LNCaP clone FGC (cell line): ENCODE measurements around the gene BOC.

ENCODE experiments used
- DNase-seq: peaks from one replicate; pipeline ENCODE4 v3.0.0-alpha.2; 2011; ENCODE audit warnings: low read depth
- H3K4me3 ChIP-seq: 2 replicates; pipeline ENCODE4 v1.5.1; 2011; ENCODE audit warnings: mild to moderate bottlenecking, low read depth, low read length, control low read depth
- TF ChIP-seq, protein P1 (sequence below): IDR thresholded peaks from 2 replicates; pipeline ENCODE4 v1.5.1; 2012; ENCODE audit warnings: mild to moderate bottlenecking; ENCODE audit not compliant: control insufficient read depth, insufficient read depth; ENCODE audit errors: extremely low read depth

BOC gene

GRCh38 chr3:113247675-113248458 lies 36.5 kb downstream of the BOC start:
- H3K4me3 ChIP-seq: no peak overlapping the region
- DNase-seq: no peak
- TF ChIP-seq, protein P1, sequence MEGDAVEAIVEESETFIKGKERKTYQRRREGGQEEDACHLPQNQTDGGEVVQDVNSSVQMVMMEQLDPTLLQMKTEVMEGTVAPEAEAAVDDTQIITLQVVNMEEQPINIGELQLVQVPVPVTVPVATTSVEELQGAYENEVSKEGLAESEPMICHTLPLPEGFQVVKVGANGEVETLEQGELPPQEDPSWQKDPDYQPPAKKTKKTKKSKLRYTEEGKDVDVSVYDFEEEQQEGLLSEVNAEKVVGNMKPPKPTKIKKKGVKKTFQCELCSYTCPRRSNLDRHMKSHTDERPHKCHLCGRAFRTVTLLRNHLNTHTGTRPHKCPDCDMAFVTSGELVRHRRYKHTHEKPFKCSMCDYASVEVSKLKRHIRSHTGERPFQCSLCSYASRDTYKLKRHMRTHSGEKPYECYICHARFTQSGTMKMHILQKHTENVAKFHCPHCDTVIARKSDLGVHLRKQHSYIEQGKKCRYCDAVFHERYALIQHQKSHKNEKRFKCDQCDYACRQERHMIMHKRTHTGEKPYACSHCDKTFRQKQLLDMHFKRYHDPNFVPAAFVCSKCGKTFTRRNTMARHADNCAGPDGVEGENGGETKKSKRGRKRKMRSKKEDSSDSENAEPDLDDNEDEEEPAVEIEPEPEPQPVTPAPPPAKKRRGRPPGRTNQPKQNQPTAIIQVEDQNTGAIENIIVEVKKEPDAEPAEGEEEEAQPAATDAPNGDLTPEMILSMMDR: no peak

GRCh38 chr3:113249111-113249510 lies 37.8 kb downstream of the BOC start:
- no peak for DNase-seq
- TF ChIP-seq, protein P1: no peak
- no peak overlapping the region for H3K4me3 ChIP-seq

DNA sequence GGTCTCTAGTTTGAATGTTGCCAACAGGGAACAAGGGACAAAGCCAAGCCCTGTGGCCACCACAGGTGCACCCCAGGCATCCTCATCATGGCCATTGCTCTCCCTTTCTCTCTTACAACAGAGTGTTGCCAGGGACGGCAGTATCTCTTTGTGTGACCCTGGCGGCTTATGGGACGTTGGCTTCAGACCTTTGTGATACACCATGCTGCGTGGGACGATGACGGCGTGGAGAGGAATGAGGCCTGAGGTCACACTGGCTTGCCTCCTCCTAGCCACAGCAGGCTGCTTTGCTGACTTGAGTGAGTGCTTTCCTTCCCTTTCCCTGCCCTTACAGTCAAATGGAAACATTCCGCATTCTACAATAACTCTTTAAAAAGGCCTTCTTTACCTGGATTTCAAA lies 38.2 kb downstream of the BOC start:
- TF ChIP-seq, protein P1: no peak
- no peak overlapping the region for H3K4me3 ChIP-seq
- no peak for DNase-seq

DNA sequence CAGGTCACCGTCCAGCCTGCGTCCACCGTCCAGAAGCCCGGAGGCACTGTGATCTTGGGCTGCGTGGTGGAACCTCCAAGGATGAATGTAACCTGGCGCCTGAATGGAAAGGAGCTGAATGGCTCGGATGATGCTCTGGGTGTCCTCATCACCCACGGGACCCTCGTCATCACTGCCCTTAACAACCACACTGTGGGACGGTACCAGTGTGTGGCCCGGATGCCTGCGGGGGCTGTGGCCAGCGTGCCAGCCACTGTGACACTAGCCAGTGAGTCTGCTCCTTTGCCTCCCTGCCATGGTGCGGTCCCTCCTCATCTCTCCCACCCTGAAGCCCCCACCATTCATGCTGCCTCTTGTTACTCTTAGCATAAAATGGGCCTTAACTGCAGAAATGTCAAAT lies 39.2 kb downstream of the BOC start:
- no peak overlapping the region for H3K4me3 ChIP-seq
- DNase-seq: no peak
- TF ChIP-seq, protein P1: no peak

DNA sequence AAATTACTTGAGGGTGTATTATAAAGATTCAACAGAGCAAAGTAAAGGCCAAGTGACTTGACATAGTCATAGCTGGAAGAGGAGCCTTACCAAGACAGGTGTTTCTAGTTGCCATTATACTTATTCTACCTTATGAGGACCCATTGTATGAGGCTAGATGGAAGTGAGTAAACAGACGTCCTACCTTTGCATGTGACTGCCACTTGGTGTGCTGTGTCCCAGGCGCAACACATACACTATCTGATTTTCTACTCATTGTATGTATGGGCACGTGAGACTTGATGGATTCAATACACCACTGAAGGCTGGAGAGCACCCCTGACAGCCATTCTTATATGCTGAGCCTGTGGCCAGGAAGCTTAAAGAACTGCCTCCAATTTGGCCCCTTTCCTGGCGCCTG lies 40.5 kb downstream of the BOC start:
- no peak for DNase-seq
- TF ChIP-seq, protein P1: no peak
- no peak overlapping the region for H3K4me3 ChIP-seq

- TF ChIP-seq, protein P1: no peak
- DNase-seq: no peak
- H3K4me3 ChIP-seq: no peak overlapping the region
These were observed 41.2 kb downstream of the BOC start for GRCh38 chr3:113252553-113252952.

DNA sequence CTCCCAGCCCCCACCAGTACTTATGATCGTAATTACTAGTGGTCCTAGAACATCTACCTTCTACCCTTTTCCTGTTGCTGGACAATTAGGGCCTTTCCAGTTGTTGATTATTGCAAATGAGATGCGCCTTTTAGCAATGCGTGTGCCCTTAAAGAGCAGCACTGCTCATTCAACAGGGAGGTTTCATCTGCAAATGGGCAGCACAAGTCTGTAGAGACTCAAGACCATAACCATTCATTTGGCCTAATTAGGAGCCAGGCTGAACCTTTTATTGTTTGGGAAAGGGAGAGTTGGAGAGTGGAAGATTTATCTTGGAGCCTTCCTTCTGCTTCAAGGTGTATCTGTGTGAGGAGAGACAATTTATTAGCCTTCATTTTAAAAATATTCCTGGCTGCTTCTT lies 42.3 kb downstream of the BOC start:
- DNase-seq: no peak
- TF ChIP-seq, protein P1: no peak

More for the DNA sequence above, 42.3 kb downstream of the BOC start:
- H3K4me3 ChIP-seq: no peak overlapping the region
